CD8-positive, alpha-beta memory T cell (primary cell): ENCODE measurements around the gene SREK1IP1. TPM values are rescaled to one million over a fixed set of nuclear protein-coding genes. Genes with fewer than 3 reads are reported as not detected.

ENCODE experiments used
- CTCF ChIA-PET: fragments of 350-600 bp; sonication (Branson Sonifier 250); formaldehyde crosslinking; loops from one replicate; lab custom pipeline; 2021; ENCODE audit warnings: antibody characterized with exemption; lab: Charles Lee
- POLR2A ChIA-PET: fragments of 350-600 bp; sonication (Branson Sonifier 250); formaldehyde crosslinking; loops from one replicate; lab custom pipeline; 2021; ENCODE audit warnings: antibody characterized with exemption; lab: Charles Lee
- DNase-seq, 5 donors: peaks; one replicate each; pipeline versions ENCODE4 v3.0.0 to v3.0.0-alpha.2; 2020 to 2022; ENCODE audit warnings: mixed read lengths in 1 of 5
- H3K27ac ChIP-seq: one replicate; pipeline ENCODE4 v1.7.0; 2013; ENCODE audit warnings: low read depth, mild to moderate bottlenecking, low read length, moderate library complexity
- H3K27me3 ChIP-seq: 2 replicates; pipeline ENCODE4 v1.7.0; 2013; ENCODE audit warnings: low read length, mild to moderate bottlenecking; ENCODE audit not compliant: insufficient read depth, poor library complexity, severe bottlenecking
- H3K36me3 ChIP-seq: 2 replicates; pipeline ENCODE4 v1.7.0; 2013; ENCODE audit warnings: mild to moderate bottlenecking, low read length, moderate library complexity; ENCODE audit not compliant: insufficient read depth
- H3K4me1 ChIP-seq: 2 replicates; pipeline ENCODE4 v1.7.0; 2013; ENCODE audit warnings: mild to moderate bottlenecking, low read length, moderate library complexity; ENCODE audit not compliant: insufficient read depth
- H3K4me3 ChIP-seq: 2 replicates; pipeline ENCODE4 v1.7.0; 2013; ENCODE audit warnings: mild to moderate bottlenecking, low read length
- H3K9me3 ChIP-seq: 2 replicates; pipeline ENCODE4 v1.7.0; 2013; ENCODE audit warnings: mild to moderate bottlenecking, low read length
- H3K27ac Mint-ChIP-seq, 8 donors: one replicate each; pipeline ENCODE4 v1.8.0; 2020 to 2021; ENCODE audit warnings: mixed read lengths in 8 of 8, mild to moderate bottlenecking in 6 of 8, inconsistent platforms in 3 of 8, moderate library complexity in 3 of 8
- H3K27me3 Mint-ChIP-seq, 2 donors: one replicate each; pipeline ENCODE4 v1.8.0; 2020 to 2021; ENCODE audit warnings: mixed read lengths in 2 of 2, mild to moderate bottlenecking in 1 of 2, moderate library complexity in 1 of 2
- H3K36me3 Mint-ChIP-seq, 3 donors: one replicate each; pipeline ENCODE4 v1.8.0; 2020 to 2021; ENCODE audit warnings: mixed read lengths in 3 of 3, inconsistent platforms in 1 of 3, mild to moderate bottlenecking in 1 of 3
- H3K4me1 Mint-ChIP-seq, 3 donors: one replicate each; pipeline ENCODE4 v1.8.0; 2020 to 2021; ENCODE audit warnings: mixed read lengths in 3 of 3, inconsistent platforms in 1 of 3, mild to moderate bottlenecking in 1 of 3
- H3K4me3 Mint-ChIP-seq, 7 donors: one replicate each; pipeline ENCODE4 v1.8.0; 2020 to 2021; ENCODE audit warnings: mixed read lengths in 7 of 7, mild to moderate bottlenecking in 6 of 7, moderate library complexity in 4 of 7, inconsistent platforms in 2 of 7
- H3K9me3 Mint-ChIP-seq, 5 donors: one replicate each; pipeline ENCODE4 v1.8.0; 2020 to 2022; ENCODE audit warnings: mixed read lengths in 5 of 5, mild to moderate bottlenecking in 3 of 5, moderate library complexity in 2 of 5, inconsistent platforms in 1 of 5
- polyA plus RNA-seq: library from polyadenylated mRNA; unstranded; fragments of 300-500 nt; fragmentation: Illumina TruSeq; gene quantifications from one replicate; pipeline ENCODE4 v1.2.3, GENCODE V29; 2021
- total RNA-seq, 2 experiments: library from RNA; stranded (reverse); gene quantifications; one replicate each; pipeline ENCODE4 v1.2.3, GENCODE V29; 2021

The SREK1IP1 gene
- total and polyA plus RNA-seq, 3 experiments from 2014 or later = 27.3 to 28.2 (median 27.7) TPM

- H3K36me3 ChIP-seq = no peaks in the 10 kb centered on the region
- no peaks in the 10 kb centered on the region for H3K4me1 ChIP-seq
- POLR2A ChIA-PET = no interaction called here
- peaks cover 13 to 48% of the 10 kb centered on the region in 2 donors for H3K27me3 Mint-ChIP-seq
- DNase-seq = no peak
- H3K36me3 Mint-ChIP-seq = no peaks in the 10 kb centered on the region
- H3K9me3 Mint-ChIP-seq = peaks cover 6 to 15% (median 6%) of the 10 kb centered on the region in 5 donors
- H3K27ac ChIP-seq = no peak overlapping the region
- H3K4me3 Mint-ChIP-seq = peak overlapping the region in 1 of 7 donors; percentile 24
- CTCF ChIA-PET = no interaction called here
- no peaks in the 10 kb centered on the region for H3K9me3 ChIP-seq
- no peak overlapping the region for H3K27ac Mint-ChIP-seq
- H3K27me3 ChIP-seq = no peaks in the 10 kb centered on the region
- no peak overlapping the region for H3K4me3 ChIP-seq
- H3K4me1 Mint-ChIP-seq = peaks cover 6 to 13% (median 8%) of the 10 kb centered on the region in 3 donors
Measured at GRCh38 chr5:64691291-64691690, 77.2 kb downstream of the SREK1IP1 start.

GRCh38 chr5:64690417-64691151 is 77.9 kb downstream of the SREK1IP1 start, which contains the start of gene SHISAL2B:
Gene SHISAL2B (plus strand): TSS chr5:64690503. CDS start chr5:64690624, 121 bp downstream.
- no peak within 1 kb of the TSS for H3K27ac ChIP-seq
- H3K4me1 Mint-ChIP-seq = peaks cover 6 to 13% (median 8%) of the 10 kb centered on the region in 3 donors
- DNase-seq = no peak
- H3K27ac Mint-ChIP-seq = no peak within 1 kb of the TSS
- no peaks in the 10 kb centered on the region for H3K9me3 ChIP-seq
- H3K9me3 Mint-ChIP-seq = peaks cover 2 to 14% (median 3%) of the 10 kb centered on the region in 5 donors
- no peaks in the 10 kb centered on the region for H3K4me1 ChIP-seq
- CTCF ChIA-PET = no interaction called here
- H3K27me3 ChIP-seq = no peaks in the 10 kb centered on the region
- no peaks in the 10 kb centered on the region for H3K36me3 Mint-ChIP-seq
- peak within 1 kb of the TSS in 4 of 7 donors; percentile 24 to 72 (median 51) for H3K4me3 Mint-ChIP-seq
- POLR2A ChIA-PET = no interaction called here
- no peaks in the 10 kb centered on the region for H3K36me3 ChIP-seq
- peaks cover 13 to 48% of the 10 kb centered on the region in 2 donors for H3K27me3 Mint-ChIP-seq
- H3K4me3 ChIP-seq = no peak within 1 kb of the TSS

- Mint-ChIP-seq H3K4me3 (peak overlapping the region in 4 of 7 donors; percentile 6 to 72 (median 51)), H3K36me3 (no peaks in the 10 kb centered on the region), H3K27me3 (peaks cover 13 to 48% of the 10 kb centered on the region in 2 donors), H3K9me3 (peaks cover 0 to 9% (median 0%) of the 10 kb centered on the region in 5 donors), H3K4me1 (peaks cover 6 to 13% (median 8%) of the 10 kb centered on the region in 3 donors), H3K27ac (no peak overlapping the region)
- no peak overlapping the region for H3K27ac ChIP-seq
- no peaks in the 10 kb centered on the region for H3K4me1 ChIP-seq
- no peak for DNase-seq
- H3K9me3 ChIP-seq = no peaks in the 10 kb centered on the region
- H3K4me3 ChIP-seq = no peak overlapping the region
- no peaks in the 10 kb centered on the region for H3K27me3 ChIP-seq
- H3K36me3 ChIP-seq = no peaks in the 10 kb centered on the region
- ChIA-PET CTCF (no interaction called here), POLR2A (no interaction called here)
Measured at GRCh38 chr5:64690104-64690416, 78.4 kb downstream of the SREK1IP1 start.

- no peaks in the 10 kb centered on the region for H3K27me3 ChIP-seq
- H3K27ac Mint-ChIP-seq = no peak overlapping the region
- no peak overlapping the region for H3K4me3 ChIP-seq
- H3K36me3 Mint-ChIP-seq = no peaks in the 10 kb centered on the region
- CTCF ChIA-PET = no interaction called here
- peaks cover 0 to 3% (median 0%) of the 10 kb centered on the region in 5 donors for H3K9me3 Mint-ChIP-seq
- H3K36me3 ChIP-seq = no peaks in the 10 kb centered on the region
- H3K27ac ChIP-seq = no peak overlapping the region
- H3K9me3 ChIP-seq = no peaks in the 10 kb centered on the region
- H3K4me3 Mint-ChIP-seq = no peak overlapping the region
- POLR2A ChIA-PET = no interaction called here
- H3K27me3 Mint-ChIP-seq = peaks cover 13 to 47% of the 10 kb centered on the region in 2 donors
- H3K4me1 Mint-ChIP-seq = peaks cover 6 to 13% (median 8%) of the 10 kb centered on the region in 3 donors
- DNase-seq = no peak
- no peaks in the 10 kb centered on the region for H3K4me1 ChIP-seq
Measured at GRCh38 chr5:64688965-64689364, 79.5 kb downstream of the SREK1IP1 start.

- POLR2A ChIA-PET = no interaction called here
- H3K4me3 ChIP-seq = no peak overlapping the region
- CTCF ChIA-PET = no interaction called here
- no peaks in the 10 kb centered on the region for H3K4me1 ChIP-seq
- Mint-ChIP-seq H3K4me1 (peaks cover 6 to 13% (median 8%) of the 10 kb centered on the region in 3 donors), H3K36me3 (no peaks in the 10 kb centered on the region), H3K27me3 (peaks cover 13 to 42% of the 10 kb centered on the region in 2 donors), H3K27ac (no peak overlapping the region), H3K9me3 (peaks cover 0 to 3% (median 0%) of the 10 kb centered on the region in 5 donors), H3K4me3 (no peak overlapping the region)
- no peaks in the 10 kb centered on the region for H3K27me3 ChIP-seq
- no peaks in the 10 kb centered on the region for H3K9me3 ChIP-seq
- DNase-seq = no peak
- no peak overlapping the region for H3K27ac ChIP-seq
- H3K36me3 ChIP-seq = no peaks in the 10 kb centered on the region
Measured at GRCh38 chr5:64688391-64688790, 80.1 kb downstream of the SREK1IP1 start.

GRCh38 chr5:64685866-64686265 is 82.6 kb downstream of the SREK1IP1 start:
- Mint-ChIP-seq H3K36me3 (no peaks in the 10 kb centered on the region), H3K4me3 (no peak overlapping the region), H3K27ac (no peak overlapping the region), H3K4me1 (peaks cover 6 to 9% (median 8%) of the 10 kb centered on the region in 3 donors), H3K27me3 (peaks cover 3 to 26% of the 10 kb centered on the region in 2 donors), H3K9me3 (peaks cover 0 to 3% (median 0%) of the 10 kb centered on the region in 5 donors)
- no peak for DNase-seq
- ChIA-PET POLR2A (no interaction called here), CTCF (no interaction called here)
- Histone ChIP-seq H3K4me1 (no peaks in the 10 kb centered on the region), H3K4me3 (no peak overlapping the region), H3K9me3 (no peaks in the 10 kb centered on the region), H3K36me3 (no peaks in the 10 kb centered on the region), H3K27ac (no peak overlapping the region), H3K27me3 (no peaks in the 10 kb centered on the region)

- Mint-ChIP-seq H3K4me1 (no peaks in the 10 kb centered on the region), H3K4me3 (no peak overlapping the region), H3K9me3 (no peaks in the 10 kb centered on the region), H3K27me3 (peaks cover 8 to 19% of the 10 kb centered on the region in 2 donors), H3K36me3 (no peaks in the 10 kb centered on the region), H3K27ac (no peak overlapping the region)
- H3K27me3 ChIP-seq = no peaks in the 10 kb centered on the region
- H3K4me1 ChIP-seq = no peaks in the 10 kb centered on the region
- H3K9me3 ChIP-seq = no peaks in the 10 kb centered on the region
- no peak for DNase-seq
- POLR2A ChIA-PET = no interaction called here
- no peak overlapping the region for H3K27ac ChIP-seq
- CTCF ChIA-PET = no interaction called here
- no peak overlapping the region for H3K4me3 ChIP-seq
- H3K36me3 ChIP-seq = no peaks in the 10 kb centered on the region
Measured at GRCh38 chr5:64682608-64683007, 85.9 kb downstream of the SREK1IP1 start.

- no peaks in the 10 kb centered on the region for H3K36me3 Mint-ChIP-seq
- no peaks in the 10 kb centered on the region for H3K4me1 ChIP-seq
- H3K4me1 Mint-ChIP-seq = no peaks in the 10 kb centered on the region
- H3K9me3 Mint-ChIP-seq = peaks cover 0 to 2% (median 0%) of the 10 kb centered on the region in 5 donors
- no peak for DNase-seq
- H3K4me3 ChIP-seq = no peak overlapping the region
- peaks cover 8 to 24% of the 10 kb centered on the region in 2 donors for H3K27me3 Mint-ChIP-seq
- CTCF ChIA-PET = no interaction called here
- no peak overlapping the region for H3K27ac Mint-ChIP-seq
- POLR2A ChIA-PET = no interaction called here
- H3K27ac ChIP-seq = no peak overlapping the region
- H3K27me3 ChIP-seq = no peaks in the 10 kb centered on the region
- no peak overlapping the region for H3K4me3 Mint-ChIP-seq
- H3K36me3 ChIP-seq = no peaks in the 10 kb centered on the region
- no peaks in the 10 kb centered on the region for H3K9me3 ChIP-seq
Measured at GRCh38 chr5:64680289-64680688, 88.2 kb downstream of the SREK1IP1 start.
